ENCODE results near the gene MS4A18. TPM values are rescaled to one million over a fixed set of nuclear protein-coding genes. Genes with fewer than 3 reads are reported as not detected.

Gene MS4A18
- total RNA-seq, 1 donor from 2014 or later: not detected

GRCh38 chr11:60734279-60734678 is 9.8 kb downstream of the MS4A18 start:
- Mint-ChIP-seq H3K27ac (ENCODE audit: unreplicated experiment) (no peak overlapping the region), H3K27me3 (ENCODE audit: low read depth) (peaks cover 45% of the 10 kb centered on the region), H3K4me1 (ENCODE audit: low read depth) (no peaks in the 10 kb centered on the region), H3K9me3 (ENCODE audit: low read depth) (no peaks in the 10 kb centered on the region), H3K36me3 (ENCODE audit: low read depth) (no peaks in the 10 kb centered on the region), H3K4me3 (ENCODE audit: unreplicated experiment) (no peak overlapping the region)
- no peak for TF ChIP-seq CTCF (IDR thresholded peaks at IDR 0.05)
- DNase-seq (ENCODE audit: low spot score): no peak

- Mint-ChIP-seq H3K36me3 (ENCODE audit: low read depth) (no peaks in the 10 kb centered on the region), H3K27me3 (ENCODE audit: low read depth) (peaks cover 25% of the 10 kb centered on the region), H3K27ac (ENCODE audit: unreplicated experiment) (no peak overlapping the region), H3K4me3 (ENCODE audit: unreplicated experiment) (no peak overlapping the region), H3K9me3 (ENCODE audit: low read depth) (peaks cover 11% of the 10 kb centered on the region), H3K4me1 (ENCODE audit: low read depth) (no peaks in the 10 kb centered on the region)
- DNase-seq (ENCODE audit: low spot score): no peak
- no peak for TF ChIP-seq CTCF (IDR thresholded peaks at IDR 0.05)
These were observed 14.6 kb downstream of the MS4A18 start for GRCh38 chr11:60739114-60739513.

- no peak for TF ChIP-seq CTCF (IDR thresholded peaks at IDR 0.05)
- Mint-ChIP-seq H3K27me3 (ENCODE audit: low read depth) (peaks cover 28% of the 10 kb centered on the region), H3K4me1 (ENCODE audit: low read depth) (no peaks in the 10 kb centered on the region), H3K36me3 (ENCODE audit: low read depth) (no peaks in the 10 kb centered on the region), H3K4me3 (ENCODE audit: unreplicated experiment) (no peak overlapping the region), H3K27ac (ENCODE audit: unreplicated experiment) (no peak overlapping the region), H3K9me3 (ENCODE audit: low read depth) (peaks cover 15% of the 10 kb centered on the region)
- no peak for DNase-seq (ENCODE audit: low spot score)
These were observed 16.1 kb downstream of the MS4A18 start for GRCh38 chr11:60740573-60740972.

GRCh38 chr11:60741421-60741820 is 16.9 kb downstream of the MS4A18 start:
- peaks cover 25% of the 10 kb centered on the region for H3K27me3 Mint-ChIP-seq (ENCODE audit: low read depth)
- no peaks in the 10 kb centered on the region for H3K36me3 Mint-ChIP-seq (ENCODE audit: low read depth)
- no peak for DNase-seq (ENCODE audit: low spot score)
- H3K4me3 Mint-ChIP-seq (ENCODE audit: unreplicated experiment): no peak overlapping the region
- peaks cover 15% of the 10 kb centered on the region for H3K9me3 Mint-ChIP-seq (ENCODE audit: low read depth)
- no peak for TF ChIP-seq CTCF (IDR thresholded peaks at IDR 0.05)
- no peak overlapping the region for H3K27ac Mint-ChIP-seq (ENCODE audit: unreplicated experiment)
- no peaks in the 10 kb centered on the region for H3K4me1 Mint-ChIP-seq (ENCODE audit: low read depth)

- Mint-ChIP-seq H3K9me3 (ENCODE audit: low read depth) (peaks cover 15% of the 10 kb centered on the region), H3K4me1 (ENCODE audit: low read depth) (no peaks in the 10 kb centered on the region), H3K4me3 (ENCODE audit: unreplicated experiment) (no peak overlapping the region), H3K27me3 (ENCODE audit: low read depth) (peaks cover 16% of the 10 kb centered on the region), H3K36me3 (ENCODE audit: low read depth) (no peaks in the 10 kb centered on the region), H3K27ac (ENCODE audit: unreplicated experiment) (no peak overlapping the region)
- no peak for DNase-seq (ENCODE audit: low spot score)
- TF ChIP-seq CTCF (IDR thresholded peaks at IDR 0.05): no peak
These were observed 18.5 kb downstream of the MS4A18 start for GRCh38 chr11:60743058-60743457.
